K562 (cell line): ENCODE measurements around the gene UNC93B1. TPM values are rescaled to one million over a fixed set of nuclear protein-coding genes. Genes with fewer than 3 reads are reported as not detected.

Experiments used
- ATAC-seq: fragments of 200-7000 bp; cut with Tn5 transposase; 3 replicates; pipeline ENCODE4 v1.9.1; 2020; ENCODE audit warnings: moderate library complexity
- BruUV-seq: library from RNA; stranded (reverse); fragments of 400-500 nt; replicated peaks from 2 replicates; lab custom pipeline; 2021; lab: Mats Ljungman, UMichigan
- CTCF ChIA-PET: fragments of 300-600 bp; formaldehyde crosslinking; extraction: SDS; loops from one replicate; lab custom pipeline; 2021; ENCODE audit warnings: low intra/inter-chr PET ratio; lab: Yijun Ruan, JAX
- POLR2A ChIA-PET: fragments of 300-600, 350-650 bp; sonication (Branson Sonifier 250); formaldehyde crosslinking; extraction: SDS; loops from one replicate; lab custom pipeline; 2021; ENCODE audit warnings: antibody characterized with exemption, inconsistent platforms; lab: Yijun Ruan, JAX
- DNase-seq, 4 experiments: peaks; one replicate each; pipeline versions ENCODE4 v3.0.0 to v3.0.0-alpha.2; 2011 to 2018; ENCODE audit warnings: low spot score in 3 of 4, mixed read lengths in 3 of 4; ENCODE audit errors: extremely low read depth in 1 of 4
- FAIRE-seq: peaks from 2 replicates; lab custom pipeline; 2011; peaks lifted over from hg19 to GRCh38; lab: Jason Lieb, UNC
- H2AFZ ChIP-seq: 2 replicates; pipeline ENCODE4 v1.6.0; 2011; ENCODE audit warnings: low read depth, low read length, control low read depth, inconsistent platforms
- H3K27ac ChIP-seq: fragments of 200-600 bp; 3 replicates; pipeline ENCODE4 v1.8.0; 2011; ENCODE audit warnings: low read depth, mild to moderate bottlenecking, control low read depth, inconsistent platforms, low read length, moderate library complexity, mixed read lengths; ENCODE audit errors: extremely low read depth
- H3K27me3 ChIP-seq, 2 experiments: fragments of 300-600 bp in 1 of 2; 2 replicates in 1 of 2; 3 replicates in 1 of 2; pipeline versions ENCODE4 v1.6.0 to v1.8.0; 2011; ENCODE audit warnings: inconsistent platforms in 2 of 2, low read length in 2 of 2, mild to moderate bottlenecking in 1 of 2, mixed read lengths in 1 of 2, moderate library complexity in 1 of 2; ENCODE audit not compliant: control insufficient read depth in 2 of 2, insufficient read depth in 2 of 2
- H3K36me3 ChIP-seq: fragments of 300-600 bp; 3 replicates; pipeline ENCODE4 v1.8.0; 2011; ENCODE audit warnings: mild to moderate bottlenecking, low read length, inconsistent platforms; ENCODE audit not compliant: control insufficient read depth, insufficient read depth
- H3K4me1 ChIP-seq, 2 experiments: fragments of 200-600 bp in 1 of 2; replicated peaks in 1 of 2; 2 replicates in 1 of 2; 3 replicates in 1 of 2; pipeline versions ENCODE4 v1.5.1 to v1.8.0; 2011; ENCODE audit warnings: inconsistent platforms in 2 of 2, low read length in 2 of 2, mild to moderate bottlenecking in 1 of 2, mixed read lengths in 1 of 2, moderate library complexity in 1 of 2; ENCODE audit not compliant: control insufficient read depth in 2 of 2, insufficient read depth in 2 of 2
- H3K4me2 ChIP-seq: 2 replicates; pipeline ENCODE4 v1.6.1; 2011; ENCODE audit warnings: low read length, control low read depth, inconsistent platforms, mixed read lengths; ENCODE audit not compliant: insufficient read depth
- H3K4me3 ChIP-seq: fragments of 200-600 bp; sonication (generic), shearing (Covaris generic); 2 replicates; pipeline ENCODE4 v1.5.1; 2016; ENCODE audit warnings: control low read depth, inconsistent platforms
- H3K79me2 ChIP-seq: fragments of 200-600 bp; 3 replicates; pipeline ENCODE4 v1.8.0; 2011; ENCODE audit warnings: low read length, inconsistent platforms; ENCODE audit not compliant: control insufficient read depth, insufficient read depth
- H3K9ac ChIP-seq, 2 experiments: 2 replicates each; pipeline versions ENCODE4 v1.6.0 to v1.6.1; 2011; ENCODE audit warnings: low read depth in 2 of 2, low read length in 2 of 2, control low read depth in 1 of 2, inconsistent platforms in 1 of 2, mild to moderate bottlenecking in 1 of 2, mixed read lengths in 1 of 2; ENCODE audit not compliant: insufficient read depth in 1 of 2
- H3K9me1 ChIP-seq: one replicate; pipeline ENCODE4 v1.6.0; 2011; ENCODE audit warnings: inconsistent platforms, mild to moderate bottlenecking, low read length, moderate library complexity; ENCODE audit not compliant: control insufficient read depth, insufficient read depth
- H3K9me3 ChIP-seq: replicated peaks from 2 replicates; pipeline ENCODE4 v1.5.1; 2011; ENCODE audit warnings: low read depth, low read length, inconsistent platforms; ENCODE audit not compliant: control insufficient read depth, insufficient read depth
- H4K20me1 ChIP-seq: replicated peaks from 2 replicates; pipeline ENCODE4 v1.6.1; 2011; ENCODE audit warnings: low read length, inconsistent platforms, mixed read lengths; ENCODE audit not compliant: control insufficient read depth, insufficient read depth
- E2F5 ChIP-seq: sonication (generic); formaldehyde crosslinking; IDR thresholded peaks from 2 replicates; pipeline ENCODE4 v1.8.0; 2022; ENCODE audit warnings: mild to moderate bottlenecking, missing genetic modification reagents
- ZKSCAN1 ChIP-seq: fragments of 150-350 bp; IDR thresholded peaks from 2 replicates; pipeline ENCODE4 v1.6.1; 2016; ENCODE audit warnings: low read depth, low read length
- WGBS: fragments of 100-300 bp; shearing (Covaris generic); methylation state at CpG from one replicate; pipeline ENCODE4 v1.1.6; 2016; ENCODE audit warnings: low coverage, mixed read lengths; ENCODE audit not compliant: insufficient coverage; ENCODE audit errors: missing lambda C conversion rate; 5-methylcytosine and 5-hydroxymethylcytosine counted together
- in situ Hi-C: fragments of 300-500 bp; cut with MboI; formaldehyde crosslinking; loops from 4 replicates; pipeline ENCODE4 v1.15.0; 2018; ENCODE audit warnings: inconsistent platforms, mixed read lengths
- intact Hi-C: fragments of 100-400 bp; cut with micrococcal nuclease; formaldehyde crosslinking; loops from 2 replicates; pipeline ENCODE4 v1.14.2; 2022
- polyA plus RNA-seq, 8 experiments: library from polyadenylated mRNA; depleted of rRNA in 4 of 8; stranded (reverse) in 5 of 8; unstranded in 3 of 8; fragments of >200 nt; fragmentation: Nextera tagmentation in 2 of 8; fragmentation: Illumina TruSeq in 1 of 8; extraction: Ambion mirVana in 2 of 8; extraction: Trizol in 1 of 8; gene quantifications; 2 replicates each; pipeline versions ENCODE4 v1.2.1 to v1.2.3, GENCODE V29; 2011 to 2014; ENCODE audit warnings: inconsistent platforms in 1 of 8, missing spikeins in 1 of 8
- total RNA-seq, 7 experiments: library from RNA; depleted of rRNA in 6 of 7; stranded (reverse); fragments of >200 nt in 6 of 7; fragmentation: Illumina TruSeq in 2 of 7; extraction: Trizol in 2 of 7; gene quantifications; 2 replicates each; pipeline versions ENCODE4 v1.2.1 to v1.2.3, GENCODE V29; 2011 to 2021; ENCODE audit warnings: low replicate concordance in 1 of 7

UNC93B1 gene
- total and polyA plus RNA-seq, 9 of the 15 experiments (the other 6 are each of a cell fraction or from before 2014, with no cell fraction given) = 0.10 to 13.6 (median 6.5) TPM

- Histone ChIP-seq H3K9me1 (no peaks in the 10 kb centered on the region), H3K4me2 (no peak overlapping the region), H3K36me3 (0 out of 3 replicates have a peak, but pooled peaks cover 2% of the 10 kb centered on the region), H3K4me3 (no peak overlapping the region), H4K20me1 (no peaks in the 10 kb centered on the region), H3K4me1 (peaks cover 31 to 62% of the 10 kb centered on the region in 2 experiments), H3K9me3 (no peaks in the 10 kb centered on the region), H3K27ac (no peak overlapping the region), H2AFZ (no peak overlapping the region), H3K79me2 (no peaks in the 10 kb centered on the region), H3K9ac (peak overlapping the region in 1 of 2 experiments; percentile 62; a peak in 2 of 4 replicates), H3K27me3 (no peaks in the 10 kb centered on the region)
- in situ Hi-C loops = no loop called here
- ChIA-PET POLR2A (no interaction called here), CTCF (interaction anchor here (0.7 kb wide), 1 partner anchor 44 kb away, joined by 3 read pairs; no protein-coding TSS in a partner anchor)
- ATAC-seq = no peak
- no TSS peak for BruUV-seq
- intact Hi-C loops = loop anchor here (5.0 kb wide), 1 partner anchor 291 kb away; no protein-coding TSS in a partner anchor
- TF ChIP-seq E2F5 (CRISPR knock-in tag) (no peak), ZKSCAN1 (peak; percentile 92)
- WGBS = 86% methylated on average over 7 of the region's 7 CpGs
- no peak for FAIRE-seq
- no peak for DNase-seq
Observed at GRCh38 chr11:68006606-68007166, 2.8 kb upstream of the UNC93B1 start.
